ENCODE measurements around the gene LHFPL2.

LHFPL2 gene

DNA sequence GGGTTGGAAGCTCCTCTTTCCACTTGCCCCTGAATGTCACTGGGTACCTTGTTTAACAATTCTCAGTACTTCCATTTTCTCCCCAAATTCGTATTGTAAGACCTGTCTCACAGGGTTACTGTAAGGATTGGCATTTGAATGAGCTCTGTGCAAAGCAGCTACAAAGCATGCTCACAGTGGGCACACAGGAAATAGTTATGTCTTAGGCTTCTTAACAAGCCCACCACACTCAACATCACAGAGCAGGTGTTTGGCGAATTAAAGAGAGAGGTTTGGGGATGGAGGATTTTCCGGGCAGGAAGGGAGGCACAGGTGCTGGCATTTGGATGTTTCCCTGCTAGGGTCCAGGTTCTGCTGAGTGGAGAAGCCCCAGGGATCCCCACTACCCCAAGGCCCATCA lies 17.0 kb upstream of the LHFPL2 start:
- no peak for DNase-seq

DNA sequence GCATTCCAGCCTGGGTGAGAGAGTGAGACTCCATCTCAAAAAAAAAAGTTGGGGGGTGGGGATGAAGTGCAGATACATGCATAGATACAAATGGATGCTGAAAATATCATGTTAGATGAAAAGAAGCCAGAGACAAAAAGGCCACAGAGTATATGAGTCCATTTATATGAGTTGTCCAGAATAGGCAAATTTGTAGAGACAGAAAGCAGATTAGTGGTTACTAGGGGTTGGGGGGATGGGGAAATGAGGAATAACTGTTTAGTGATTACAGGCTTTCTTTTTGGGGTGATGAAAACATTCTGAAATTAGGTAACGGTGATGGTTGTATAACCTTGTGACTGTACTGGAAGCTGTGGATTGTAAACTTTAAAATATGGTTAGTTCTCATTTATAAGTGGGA lies 13.8 kb upstream of the LHFPL2 start:
- DNase-seq = no peak

DNA sequence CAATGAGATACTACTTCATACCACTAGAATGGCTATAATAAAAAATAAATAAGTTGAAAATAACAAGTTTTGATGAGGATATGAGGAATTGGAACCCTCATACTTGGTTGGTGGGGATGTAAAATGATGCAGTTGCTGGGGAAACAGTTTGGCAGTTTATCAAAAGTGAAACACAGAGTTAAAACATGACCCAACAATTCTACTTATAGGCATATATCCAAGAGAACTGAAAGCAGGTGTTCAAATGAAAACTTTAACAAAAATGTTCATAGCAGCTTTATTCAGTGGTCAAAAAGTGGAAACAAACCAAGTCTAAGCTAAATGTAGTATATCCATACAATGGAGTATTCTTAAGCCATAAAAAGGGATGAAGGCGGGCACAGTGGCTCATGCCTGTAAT lies 13.1 kb upstream of the LHFPL2 start:
- DNase-seq = no peak

DNA sequence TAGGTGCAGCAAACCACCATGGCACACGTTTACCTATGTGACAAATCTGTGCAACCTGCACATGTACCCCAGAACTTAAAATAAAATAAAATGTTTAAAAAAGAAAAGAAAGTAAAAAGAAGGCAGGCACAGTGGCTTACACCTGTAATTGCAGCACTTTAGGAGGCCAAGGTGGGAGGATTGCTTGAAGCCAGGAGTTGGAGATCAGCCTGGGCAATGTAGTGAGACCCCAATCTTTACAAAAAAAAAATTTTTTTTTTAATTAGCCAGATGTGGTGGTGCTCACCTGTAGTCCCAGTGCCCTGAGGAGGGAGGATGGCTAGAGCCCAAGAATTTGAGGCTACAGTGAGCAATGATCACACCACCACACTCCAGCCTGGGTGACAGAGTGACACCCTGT lies 12.5 kb upstream of the LHFPL2 start:
- DNase-seq = no peak

DNA sequence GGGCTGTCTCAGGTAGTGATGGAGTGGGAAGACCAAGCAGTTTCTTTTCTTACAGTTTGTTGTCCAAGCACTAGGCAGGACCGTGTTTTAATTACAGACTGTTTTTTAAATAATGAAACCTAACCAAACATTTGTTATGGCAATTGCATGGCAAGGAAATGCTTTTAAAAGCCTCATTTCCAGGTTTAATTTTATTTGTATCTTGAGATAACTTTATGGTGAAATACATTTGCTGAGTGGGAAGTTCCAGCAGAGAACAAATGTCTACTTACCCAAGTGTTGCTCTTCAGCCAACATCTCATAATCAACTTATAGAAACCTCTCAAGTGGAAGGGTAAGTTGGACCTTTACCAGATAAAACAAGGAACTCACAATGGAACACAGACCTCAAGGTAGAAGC lies 11.8 kb upstream of the LHFPL2 start:
- DNase-seq = no peak

DNA sequence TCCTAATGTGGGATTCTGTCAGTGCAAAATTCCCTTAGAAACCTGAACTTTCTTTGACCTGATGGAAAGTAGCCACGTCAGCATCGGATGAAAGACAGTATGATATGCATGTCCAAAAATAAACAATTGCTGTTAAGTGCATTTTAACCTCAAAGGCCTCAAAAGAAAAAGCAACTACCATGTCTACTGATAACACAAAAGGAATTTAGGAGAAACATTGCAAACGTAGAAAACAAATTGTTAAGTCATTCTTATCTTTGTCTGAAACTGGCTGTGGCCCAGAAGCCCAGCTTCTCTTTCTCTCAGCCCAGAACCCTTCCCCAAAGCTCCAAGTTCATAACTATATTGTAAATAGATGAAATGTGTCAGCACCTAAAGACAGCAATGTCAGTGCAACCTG lies 11.1 kb upstream of the LHFPL2 start:
- no peak for DNase-seq

DNA sequence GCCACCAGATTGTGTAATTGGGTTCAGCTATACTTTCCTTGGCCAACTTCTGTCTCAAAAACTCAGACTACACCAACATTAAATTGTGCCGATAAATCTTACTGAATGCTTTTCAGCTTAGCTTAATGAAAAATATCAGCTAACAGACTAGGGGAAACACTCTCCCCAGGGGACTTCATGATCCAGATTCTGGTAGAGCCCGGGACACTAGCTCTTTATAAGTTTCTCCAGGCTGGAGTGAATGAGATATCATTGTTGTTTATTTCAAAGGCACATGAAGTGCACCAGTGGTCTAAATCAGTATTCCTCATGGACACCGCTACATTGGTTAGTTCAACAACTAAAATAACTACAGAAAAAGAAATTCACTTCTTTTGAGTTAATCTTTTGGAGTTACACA lies 10.5 kb upstream of the LHFPL2 start:
- no peak for DNase-seq

DNA sequence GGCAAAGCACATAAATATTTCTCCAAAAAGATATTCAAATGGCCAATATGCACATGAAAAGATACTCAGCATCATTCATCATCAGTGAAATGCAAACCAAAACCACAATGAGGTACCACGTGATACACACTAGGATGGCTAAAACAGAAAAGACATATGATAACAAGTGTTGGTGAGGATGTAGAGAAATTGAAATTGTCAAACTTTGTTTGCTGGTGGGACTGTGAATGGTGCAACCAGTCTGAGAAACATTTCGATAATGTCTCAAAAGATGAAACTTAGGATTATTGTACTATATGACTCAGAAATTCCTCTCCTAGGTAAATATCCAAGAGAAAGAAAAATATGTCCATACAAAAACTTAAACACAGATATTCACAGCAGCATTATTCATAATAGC lies 8.6 kb upstream of the LHFPL2 start:
- DNase-seq = no peak

DNA sequence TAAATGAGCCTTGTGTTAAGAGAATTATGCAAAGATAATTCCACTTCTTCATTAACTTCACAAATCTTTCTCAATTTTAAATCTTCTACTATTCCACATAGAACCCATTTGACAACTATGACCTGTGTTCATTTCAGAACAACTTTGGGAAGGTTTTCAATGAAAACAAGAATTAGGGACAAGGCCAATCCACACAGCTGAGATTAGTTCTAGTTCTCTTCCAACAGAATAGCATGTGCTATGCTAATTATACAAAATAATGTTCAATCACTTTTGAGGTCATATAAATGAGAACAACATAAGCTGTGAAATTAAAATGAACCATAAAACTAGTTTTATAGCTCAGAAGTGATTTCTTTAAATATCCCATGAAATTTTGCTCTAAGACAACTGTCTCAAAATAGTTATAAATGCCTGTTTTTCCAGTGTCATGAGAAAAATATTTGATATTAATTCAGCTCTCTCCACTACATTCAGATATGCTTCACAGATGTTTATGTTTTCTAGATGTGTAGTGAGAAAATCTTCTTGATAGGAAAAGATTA lies 7.2 kb upstream of the LHFPL2 start:
- no peak for DNase-seq

DNA sequence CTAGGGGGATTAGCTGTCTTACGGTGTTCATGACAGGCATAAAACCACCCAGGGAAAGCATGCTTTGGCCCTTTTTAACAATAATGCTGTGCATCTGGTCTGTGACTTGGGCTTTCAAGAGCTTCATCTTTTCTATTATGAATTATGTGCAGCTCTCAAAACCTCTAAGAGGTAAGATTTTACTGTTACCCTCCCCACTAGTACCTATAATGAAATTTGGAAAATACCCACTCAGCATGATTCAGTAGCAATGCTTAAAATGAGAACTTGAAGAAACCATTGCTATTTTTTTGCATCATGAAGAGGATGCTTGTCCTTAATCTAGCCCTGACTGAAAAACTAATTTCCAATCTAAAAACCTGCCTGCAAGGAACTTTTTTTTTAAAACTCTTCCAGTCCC lies 5.8 kb upstream of the LHFPL2 start:
- DNase-seq = no peak

DNA sequence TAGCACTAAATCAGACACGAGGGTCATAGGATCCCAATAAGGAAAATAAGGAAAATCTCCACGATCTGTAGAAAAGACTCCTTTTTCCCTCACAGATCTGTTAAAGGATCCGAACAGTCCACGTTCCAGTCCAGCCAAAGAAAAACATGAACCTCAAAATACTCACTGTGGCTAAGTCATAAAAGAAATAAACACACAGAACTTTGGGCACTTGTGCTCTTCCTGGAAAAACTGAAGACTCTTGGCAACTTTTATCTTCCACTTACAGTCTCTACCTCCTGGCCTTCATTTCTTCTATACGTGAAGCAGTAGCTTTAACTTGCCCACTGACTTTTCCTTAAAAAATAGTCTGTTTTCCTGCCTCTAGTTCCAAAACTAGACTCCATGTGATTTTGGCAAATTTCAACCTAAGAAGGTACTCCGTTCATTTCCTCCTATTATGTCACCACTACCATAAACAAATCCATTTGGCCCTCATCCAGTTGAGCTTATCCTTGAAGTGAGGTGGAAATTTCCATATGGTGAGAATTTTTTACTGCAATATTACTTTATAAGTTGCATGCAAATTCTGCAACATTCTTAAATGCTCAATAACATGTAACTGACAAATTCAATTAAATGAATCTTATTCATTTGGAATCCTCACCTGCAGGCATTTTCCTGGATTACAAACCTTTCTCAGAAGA lies 5.3 kb upstream of the LHFPL2 start:
- DNase-seq = no peak

DNA sequence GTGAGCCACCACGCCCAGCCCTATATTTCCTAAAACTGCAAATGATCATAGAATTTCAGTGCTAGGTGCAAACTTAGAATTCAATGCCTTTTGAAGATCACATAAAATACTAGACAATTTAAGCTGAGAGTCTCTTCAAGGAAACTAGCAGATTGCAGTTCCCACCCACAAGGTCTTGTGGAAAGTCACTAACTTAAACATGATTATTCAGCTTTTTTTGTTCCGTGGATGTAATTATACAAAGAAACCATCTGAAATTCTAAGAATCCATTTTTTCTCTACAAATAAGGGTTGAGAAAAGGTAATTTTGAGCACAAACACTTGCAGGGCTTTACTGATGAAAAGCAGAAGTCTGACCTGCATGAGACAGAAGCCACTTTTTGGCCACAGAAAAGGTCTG lies 4.5 kb upstream of the LHFPL2 start:
- DNase-seq = no peak

DNA sequence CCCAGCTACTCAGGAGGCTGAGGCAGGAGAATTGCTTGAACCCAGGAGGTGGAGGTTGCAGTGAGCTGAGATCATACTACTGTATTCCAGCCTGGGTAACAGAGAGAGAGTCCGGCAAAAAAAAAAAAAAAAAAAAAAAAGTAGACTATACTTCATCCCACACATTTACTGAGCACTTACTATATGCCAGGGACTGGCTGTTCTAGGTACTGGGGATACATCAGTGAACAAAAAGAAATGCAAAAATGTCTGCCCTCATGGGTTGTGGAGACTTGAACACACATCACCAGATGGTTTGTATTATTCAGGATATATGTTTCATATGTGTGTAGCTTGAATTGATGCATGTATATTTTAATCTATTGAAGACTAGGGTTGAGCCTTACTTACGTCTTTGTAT lies 2.9 kb upstream of the LHFPL2 start:
- no peak for DNase-seq

DNA sequence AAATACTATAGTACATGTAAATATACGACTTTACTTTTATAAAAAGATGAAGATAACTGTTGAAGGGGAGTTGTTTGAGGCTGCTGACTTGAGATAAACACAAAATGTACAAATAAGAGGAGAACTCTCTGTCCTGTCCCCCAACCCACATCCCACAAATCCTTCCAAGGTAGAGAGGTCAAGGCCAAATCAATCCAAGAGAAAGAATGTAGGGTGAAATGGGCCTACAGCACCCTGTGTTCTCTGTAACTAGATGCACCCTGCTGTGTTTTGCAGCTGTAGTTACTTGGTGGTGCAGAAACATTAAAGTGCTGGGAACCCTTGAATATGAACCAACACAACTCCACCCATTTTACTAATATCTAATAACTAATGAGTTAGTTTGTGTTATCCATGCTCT lies 2.0 kb upstream of the LHFPL2 start:
- no peak for DNase-seq

DNA sequence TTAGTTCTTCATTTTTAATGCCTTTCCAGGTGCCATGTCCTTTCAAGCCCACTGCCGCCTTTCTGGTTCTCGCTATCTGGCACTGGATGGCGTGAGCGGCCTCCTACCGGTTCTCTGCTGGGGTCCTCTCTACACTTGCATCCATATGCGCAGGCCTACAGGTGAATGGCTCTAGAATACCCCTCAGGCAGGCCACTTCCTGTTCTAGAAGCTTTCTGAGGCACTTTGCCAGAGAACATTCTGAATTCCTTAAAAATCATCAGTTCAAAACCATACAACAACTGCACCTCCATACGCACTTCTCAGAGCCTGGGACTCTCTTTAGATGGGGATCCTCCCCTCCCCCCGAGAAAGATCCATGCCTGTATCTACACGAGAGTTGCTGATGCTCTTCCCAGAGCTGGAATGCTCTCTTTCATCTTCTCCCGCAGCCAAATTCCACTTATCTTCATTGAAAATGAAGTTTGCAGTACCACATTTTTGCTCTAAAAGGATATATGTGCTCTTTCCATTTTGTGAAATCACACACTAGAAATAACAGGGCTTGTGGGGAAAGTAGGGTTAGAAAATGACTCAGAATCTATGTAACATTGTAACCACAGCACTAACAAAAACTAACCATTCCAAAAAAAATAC lies 1.4 kb upstream of the LHFPL2 start:
- no peak for DNase-seq

DNA sequence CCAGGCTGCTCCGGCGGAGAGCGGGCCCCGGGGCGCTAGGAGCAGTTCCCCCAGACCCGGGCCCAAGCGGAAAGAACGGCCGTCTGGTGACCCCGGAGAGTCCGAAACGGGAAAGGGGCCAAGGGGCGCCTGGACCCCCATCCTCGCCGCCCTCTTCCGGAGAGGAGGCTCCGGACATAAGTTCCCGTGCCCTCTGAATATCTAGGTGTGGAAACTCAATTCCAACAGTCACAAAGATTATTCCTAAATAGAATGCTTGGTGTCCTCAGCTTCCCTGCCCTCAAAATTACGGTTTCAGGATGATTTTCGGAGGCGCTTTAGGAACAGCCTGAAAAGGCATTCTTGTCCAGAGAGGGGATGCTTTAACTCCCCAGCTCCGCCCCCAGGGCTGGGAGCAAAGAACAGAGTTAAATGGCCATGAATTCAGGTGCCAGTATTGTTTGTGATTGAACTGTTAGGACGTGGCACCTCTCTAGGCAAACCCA lies 681 bp upstream of the LHFPL2 start:
- no peak for DNase-seq

DNA sequence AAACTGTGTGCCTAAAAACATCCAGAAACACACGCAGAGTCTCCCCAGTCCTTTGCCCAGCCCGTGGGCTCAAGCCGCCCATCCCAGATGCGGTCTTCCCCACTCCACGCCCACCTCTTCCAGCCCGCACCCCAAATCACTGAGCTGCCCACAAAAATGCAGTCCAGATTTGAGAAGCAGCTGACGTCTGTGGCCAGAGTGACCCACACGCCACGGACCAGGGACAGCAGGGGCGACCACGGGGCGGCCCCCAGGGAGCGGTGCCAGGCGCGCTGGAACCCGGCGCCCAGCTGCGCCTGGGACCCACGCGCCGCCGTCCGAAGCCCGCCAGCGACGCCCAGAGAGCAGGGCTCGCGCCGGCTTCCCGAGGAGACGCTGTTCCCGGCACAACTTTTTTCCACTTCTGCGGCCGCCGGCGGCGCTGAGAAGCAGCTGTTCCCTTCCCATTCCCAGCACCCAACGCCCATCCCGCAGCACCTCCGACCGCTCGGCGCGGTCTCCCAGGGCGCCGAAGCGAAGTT lies 674 bp downstream of the LHFPL2 start:
- DNase-seq = no peak

DNA sequence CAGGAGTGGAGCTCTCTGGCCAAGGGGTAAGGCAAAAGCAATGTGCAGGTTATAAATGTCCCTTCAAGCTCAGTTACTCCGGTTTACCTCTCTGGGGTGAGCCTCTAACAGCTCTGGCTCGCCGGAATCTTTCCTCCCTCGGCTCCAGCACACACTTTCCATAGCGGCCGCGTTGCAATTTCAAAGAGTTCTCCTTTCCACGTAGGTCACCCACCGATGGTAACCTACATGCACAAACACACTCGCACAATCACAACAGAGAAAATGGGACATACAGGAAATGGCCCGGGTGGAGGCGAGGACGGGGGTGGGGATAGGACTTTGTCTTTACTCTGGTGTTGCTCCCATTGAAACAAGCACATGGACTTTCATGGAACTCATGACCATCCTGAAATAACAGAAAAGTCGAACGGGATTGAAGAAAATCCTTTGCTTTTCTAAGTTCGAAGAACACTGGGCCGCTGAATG lies 1.2 kb downstream of the LHFPL2 start:
- no peak for DNase-seq

DNA sequence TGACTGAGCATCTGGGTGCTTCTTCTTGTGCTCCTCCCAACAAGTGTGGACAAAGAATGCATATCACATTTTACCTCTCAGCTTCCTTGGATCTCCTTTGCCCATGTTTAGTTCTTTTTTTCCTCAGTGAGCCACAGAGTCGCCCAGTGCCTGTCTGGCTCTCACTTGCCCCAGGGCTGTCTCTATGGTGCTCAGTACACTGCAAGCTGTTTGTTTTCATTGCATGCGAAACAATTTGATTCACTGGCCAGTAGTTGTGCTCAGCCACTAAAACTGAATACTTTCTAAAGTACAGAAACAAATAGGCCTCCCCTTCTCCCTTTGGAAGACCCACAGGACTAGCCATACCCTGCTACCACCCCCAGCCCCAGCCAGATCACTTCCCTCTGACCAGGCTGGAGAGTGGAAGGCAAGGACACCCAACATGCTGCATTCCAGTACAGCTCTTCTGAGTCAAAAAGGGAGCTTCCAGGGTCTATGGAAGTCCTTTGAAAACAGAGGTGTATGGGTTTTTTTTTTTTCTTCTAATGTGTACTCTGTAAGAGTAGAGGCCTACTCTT lies 3.8 kb downstream of the LHFPL2 start:
- no peak for DNase-seq

DNA sequence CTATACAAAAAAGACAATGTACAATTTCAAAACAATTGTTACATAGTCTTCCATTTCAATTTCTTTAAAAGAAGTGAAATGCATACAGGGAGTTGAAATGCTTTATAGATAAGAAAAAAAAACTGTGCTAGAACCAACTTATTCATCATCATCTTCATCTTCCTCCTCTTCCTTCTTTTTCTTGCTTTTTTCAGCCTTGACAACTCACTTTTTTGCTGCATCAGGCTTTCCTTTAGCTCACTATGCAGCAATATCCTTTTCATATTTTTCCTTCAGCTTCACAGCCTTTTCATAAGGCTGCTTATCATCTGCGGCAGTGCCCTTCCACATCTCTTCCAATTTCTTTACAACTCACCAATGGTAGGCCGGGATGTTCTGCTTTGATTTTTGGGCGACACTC lies 4.4 kb downstream of the LHFPL2 start:
- DNase-seq = no peak

DNA sequence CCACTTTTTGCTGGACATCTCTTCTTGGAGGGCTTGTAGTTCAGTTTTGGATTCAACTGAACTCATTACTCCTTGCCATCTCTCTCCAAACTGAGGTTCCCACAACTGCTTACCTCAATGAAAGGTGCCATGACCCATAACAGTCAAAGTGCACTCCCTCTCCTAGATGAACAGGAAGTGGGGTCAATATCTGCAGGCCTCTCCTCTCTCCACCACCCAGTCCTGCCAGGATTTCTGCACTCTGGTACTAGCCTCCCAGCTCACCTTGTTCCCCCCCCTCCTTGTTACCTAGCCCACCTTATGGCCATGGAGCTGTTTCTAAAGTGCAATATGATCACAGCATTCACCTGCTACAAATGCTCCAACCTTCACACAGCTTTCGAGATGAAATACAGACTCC lies 5.9 kb downstream of the LHFPL2 start:
- DNase-seq = no peak

DNA sequence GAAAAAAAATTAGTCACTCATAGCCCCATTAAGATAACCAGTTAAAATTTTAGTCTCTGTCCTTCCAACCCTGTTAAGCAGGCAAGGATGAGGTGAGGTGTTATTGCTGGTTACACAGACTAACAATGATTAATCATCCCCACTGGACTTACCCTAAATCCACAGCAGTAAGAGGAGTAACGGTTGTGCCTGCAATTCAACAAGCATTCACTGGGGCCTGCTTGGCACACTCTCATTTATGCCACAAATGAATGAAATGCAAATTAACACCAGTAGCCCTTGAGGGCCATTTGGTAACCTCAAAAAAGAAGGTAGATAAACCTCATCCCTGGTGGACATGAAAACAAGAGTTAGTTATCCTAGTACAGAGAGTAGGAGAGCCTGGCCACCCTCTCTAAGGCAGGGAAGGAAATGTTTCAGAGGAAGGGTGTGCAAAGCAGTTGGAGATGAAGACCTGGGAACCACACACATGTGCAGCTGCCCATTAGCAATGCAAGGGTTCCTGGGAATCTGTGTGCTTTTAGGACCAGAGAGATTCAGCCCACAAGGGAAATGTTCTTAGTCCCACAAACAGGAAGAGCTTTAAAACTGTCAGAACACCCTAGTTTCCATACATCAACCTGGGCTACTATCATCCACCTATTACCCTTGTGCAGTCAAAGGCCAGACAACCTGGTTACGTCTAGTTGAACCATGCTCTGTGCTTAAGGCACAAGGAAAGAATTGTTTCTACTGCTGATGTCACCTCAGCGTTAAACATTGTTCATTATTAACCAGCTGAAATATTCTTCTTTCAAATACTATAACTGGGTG lies 7.7 kb downstream of the LHFPL2 start:
- no peak for DNase-seq

DNA sequence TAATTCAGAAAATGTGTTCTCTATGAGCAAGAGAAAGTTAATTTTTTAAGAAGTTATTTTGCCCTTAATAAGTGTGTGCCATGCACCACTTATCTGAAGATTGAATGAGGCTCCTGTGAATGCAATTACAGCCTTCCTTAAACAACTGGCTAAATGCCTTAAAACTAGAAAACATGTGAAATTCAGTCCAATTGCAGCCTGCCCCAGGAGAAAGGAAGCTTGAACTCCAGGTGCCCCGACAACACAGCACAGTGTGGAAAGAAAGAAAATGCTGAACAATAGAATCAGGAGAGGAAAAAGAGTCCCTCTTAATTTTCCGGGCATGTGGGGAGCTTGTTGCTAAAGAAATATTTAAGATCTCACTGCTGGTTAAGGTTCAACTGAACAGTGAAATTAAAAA lies 8.8 kb downstream of the LHFPL2 start:
- no peak for DNase-seq
